GM12892 (cell line): Measurements from ENCODE around the gene PRELID1.

Experiments used
- POLR2A ChIP-seq: IDR thresholded peaks from 2 replicates; pipeline ENCODE4 v1.6.1; 2011; ENCODE audit warnings: low read depth, low read length, control low read depth
- POLR2AphosphoS5 ChIP-seq: IDR thresholded peaks from 2 replicates; pipeline ENCODE4 v1.6.1; 2011; ENCODE audit warnings: low read depth, low read length, control low read depth
- TAF1 ChIP-seq: IDR thresholded peaks from 2 replicates; pipeline ENCODE4 v1.6.1; 2011; ENCODE audit warnings: low read depth, mild to moderate bottlenecking, control low read depth, low read length, borderline replicate concordance

DNA sequence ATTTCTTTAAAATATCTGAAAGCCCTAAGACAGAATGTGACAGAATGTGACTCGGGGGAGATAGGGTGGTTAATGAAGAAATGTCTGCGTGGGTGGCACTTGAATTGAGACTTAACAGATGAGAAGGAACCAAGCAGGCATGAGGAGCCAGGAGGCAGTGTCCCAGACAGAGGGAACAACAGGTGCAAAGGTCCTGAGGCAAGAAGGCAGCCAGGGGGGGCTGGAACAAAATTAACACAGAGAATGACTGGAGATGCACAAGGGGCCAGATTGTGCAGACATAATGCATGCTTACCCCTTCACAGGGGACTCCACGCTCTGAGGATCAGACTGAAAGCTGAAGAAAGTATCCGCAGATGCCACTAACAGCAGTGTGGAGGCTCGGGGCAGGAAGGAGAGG lies 46.2 kb downstream of the PRELID1 start:
- TF ChIP-seq POLR2A = no peak
- no peak for TF ChIP-seq POLR2AphosphoS5
- TF ChIP-seq TAF1 = no peak
